ENCODE results near the gene MMD.

GRCh38 chr17:55433029-55433628, 11.5 kb upstream of the MMD start:
- TF ChIP-seq CTCF (IDR thresholded peaks at IDR 0.05) (no peak), POLR2A (IDR thresholded peaks at IDR 0.05) (no peak)
